ENCODE results near the gene LRP2.
"Not testable (repeated sequence)": the region's sequence is repeated elsewhere in the genome, so short reads cannot be mapped to it uniquely, and the experiment has no call there.

Gene LRP2

GRCh38 chr2:169345486-169346437 is 16.6 kb downstream of the LRP2 start:
- no peak for DNase-seq

DNA sequence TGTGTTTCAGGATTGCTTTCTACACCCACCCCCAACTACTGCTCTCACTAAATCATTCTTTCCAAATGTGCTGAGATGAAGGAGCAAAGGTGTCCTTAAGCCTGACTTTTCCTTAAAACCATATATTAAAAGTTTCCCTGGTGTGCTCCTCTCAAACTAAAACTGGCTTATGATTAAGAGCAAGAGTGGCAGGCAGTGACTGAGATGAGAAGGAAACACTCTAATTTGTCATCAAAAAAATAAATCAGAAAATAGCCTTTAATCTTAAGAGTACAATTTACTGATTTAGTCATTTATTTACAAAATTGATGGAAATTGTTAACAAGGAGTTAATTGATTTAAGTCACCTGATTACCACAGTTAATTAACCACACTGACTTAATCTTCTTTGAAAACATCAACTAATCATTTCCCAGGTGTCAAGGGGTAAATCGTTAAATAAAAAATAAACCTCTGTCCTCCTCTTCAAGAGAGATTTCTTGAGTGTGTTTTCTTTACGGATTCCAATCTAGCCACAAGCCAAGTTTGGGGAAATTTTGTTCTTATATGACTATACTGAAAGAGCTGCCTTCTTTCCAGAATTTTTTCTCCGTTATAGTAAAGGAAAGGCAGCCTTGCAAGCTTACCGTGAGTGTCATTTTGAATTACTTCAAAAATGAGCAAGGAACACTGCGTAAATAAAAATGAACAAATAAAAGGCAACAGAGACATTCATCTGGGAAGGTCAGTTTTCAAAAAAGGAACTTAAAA is 17.4 kb downstream of the LRP2 start:
- DNase-seq, result no peak

GRCh38 chr2:169343202-169343601 is 19.1 kb downstream of the LRP2 start:
- no peak for DNase-seq

DNA sequence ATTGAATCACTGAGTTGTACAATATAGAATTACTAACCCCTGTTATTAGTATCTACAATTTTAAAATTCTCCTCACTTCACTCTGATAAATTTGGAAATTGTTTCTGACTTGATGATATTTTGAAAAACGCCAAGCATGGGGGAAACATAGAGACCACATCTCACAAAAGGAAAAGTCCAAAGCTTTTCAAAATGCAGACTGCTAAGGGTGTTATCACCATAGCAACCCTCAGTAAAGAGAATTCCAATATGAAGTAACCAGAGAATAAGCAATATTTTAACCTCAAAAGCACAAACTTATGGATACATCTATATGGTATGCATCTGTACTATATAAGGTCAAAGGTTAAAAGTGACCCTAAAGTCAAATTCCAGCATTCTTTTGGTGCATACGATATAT is 22.7 kb downstream of the LRP2 start:
- no peak for DNase-seq

DNA sequence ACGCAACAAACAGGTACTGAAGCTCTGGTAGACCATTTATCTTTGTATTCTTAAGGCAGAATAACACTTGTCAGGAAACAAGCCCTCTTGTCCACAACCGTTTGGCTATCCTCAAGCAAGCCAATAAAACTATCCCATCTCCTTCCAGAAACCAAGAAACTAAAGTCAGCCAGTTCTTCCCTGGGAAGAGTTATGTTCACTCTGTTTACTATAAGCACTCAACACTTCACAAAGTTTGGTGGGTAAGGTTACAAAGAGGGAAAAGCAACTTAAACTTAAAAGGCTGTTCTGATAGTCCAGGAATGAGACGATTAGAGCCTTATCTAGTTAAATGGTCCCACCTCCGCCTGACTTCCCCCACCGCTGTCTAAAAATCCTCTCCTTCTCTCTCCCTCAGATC is 25.6 kb downstream of the LRP2 start:
- no peak for DNase-seq

DNA sequence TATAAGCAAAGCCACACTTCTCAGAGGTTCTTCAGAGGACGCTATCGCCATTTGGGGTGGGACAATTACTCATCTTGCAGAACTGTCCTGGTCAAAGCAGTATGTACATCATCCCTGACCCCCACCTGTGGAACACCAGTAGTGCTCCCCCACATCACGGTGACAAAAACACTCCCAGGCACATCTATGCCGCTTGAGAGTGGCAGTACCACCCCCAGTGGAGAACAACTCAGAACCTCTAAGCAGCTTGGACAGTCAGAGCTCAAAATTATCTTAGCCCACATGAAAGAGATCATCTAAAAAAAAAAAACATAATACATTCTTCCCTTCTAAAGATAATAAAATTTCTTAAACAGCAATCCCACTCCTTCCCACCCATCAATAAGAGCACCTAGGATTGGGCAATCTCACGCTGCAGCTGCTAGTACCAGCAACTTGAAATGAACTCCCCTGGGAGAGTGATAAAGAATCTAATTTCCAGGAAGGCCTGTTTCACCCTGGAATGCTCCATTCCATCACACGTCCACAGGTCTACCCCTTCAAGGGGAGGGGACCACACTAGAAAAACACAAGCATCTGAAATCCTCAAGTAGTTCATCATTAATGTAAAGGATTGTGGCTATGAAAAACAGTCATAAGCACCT is 31.7 kb downstream of the LRP2 start:
- no peak for DNase-seq

GRCh38 chr2:169329688-169330554 is 32.4 kb downstream of the LRP2 start:
- DNase-seq, result no peak

GRCh38 chr2:169328785-169329184 is 33.5 kb downstream of the LRP2 start:
- DNase-seq, result no peak

DNA sequence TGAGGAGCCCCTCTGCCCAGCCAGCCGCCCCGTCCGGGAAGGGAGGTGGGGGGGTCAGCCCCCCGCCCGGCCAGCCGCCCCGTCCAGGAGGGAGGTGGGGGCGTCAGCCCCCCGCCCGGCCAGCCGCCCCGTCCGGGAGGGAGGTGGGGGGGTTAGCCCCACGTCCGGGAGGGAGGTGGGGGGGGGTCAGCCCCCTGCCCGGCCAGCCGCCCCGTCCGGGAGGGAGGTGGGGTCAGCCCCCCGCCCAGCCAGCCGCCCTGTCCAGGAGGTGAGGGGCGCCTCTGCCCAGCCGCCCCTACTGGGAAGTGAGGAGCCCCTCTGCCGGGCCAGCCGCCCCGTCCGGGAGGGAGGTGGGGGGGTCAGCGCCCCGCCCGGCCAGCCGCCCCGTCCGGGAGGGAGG is 34.5 kb downstream of the LRP2 start:
- DNase-seq, result not testable (repeated sequence)

- DNase-seq, result not testable (repeated sequence)
Measured at GRCh38 chr2:169325886-169326285, 36.4 kb downstream of the LRP2 start.

DNA sequence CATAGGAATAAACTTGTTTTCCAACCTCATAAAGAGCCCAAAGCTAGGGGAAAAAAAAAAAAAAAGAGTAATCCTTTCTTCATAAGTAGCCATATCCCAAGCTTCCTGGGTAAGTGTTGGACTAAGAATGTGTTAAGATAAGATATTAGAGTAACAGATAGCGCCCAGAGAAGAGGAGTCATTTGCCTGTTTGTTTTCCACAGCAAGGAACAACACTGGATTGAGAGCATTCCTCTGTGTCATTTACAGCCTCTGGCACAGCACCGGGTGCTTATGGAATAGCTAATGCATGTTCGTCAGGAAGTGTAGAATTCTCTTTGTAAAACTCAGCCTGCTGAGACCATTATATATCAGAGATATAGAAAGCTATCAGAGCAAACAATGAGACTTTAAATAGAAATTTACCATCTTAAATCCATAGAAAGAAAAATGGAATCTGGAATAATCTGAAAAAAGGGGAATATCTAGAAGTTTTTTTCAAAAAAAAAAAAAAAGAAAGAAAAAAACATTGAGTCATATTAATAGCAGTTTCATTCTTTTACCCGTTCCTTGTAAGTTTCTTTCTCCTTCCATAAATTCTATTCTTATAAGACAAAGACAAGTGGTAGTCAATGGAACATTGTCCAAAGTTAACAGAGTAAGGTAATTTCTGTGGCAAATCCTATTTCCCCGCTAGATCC is 37.6 kb downstream of the LRP2 start:
- DNase-seq, result no peak

GRCh38 chr2:169323841-169324240 is 38.5 kb downstream of the LRP2 start:
- DNase-seq, result no peak

DNA sequence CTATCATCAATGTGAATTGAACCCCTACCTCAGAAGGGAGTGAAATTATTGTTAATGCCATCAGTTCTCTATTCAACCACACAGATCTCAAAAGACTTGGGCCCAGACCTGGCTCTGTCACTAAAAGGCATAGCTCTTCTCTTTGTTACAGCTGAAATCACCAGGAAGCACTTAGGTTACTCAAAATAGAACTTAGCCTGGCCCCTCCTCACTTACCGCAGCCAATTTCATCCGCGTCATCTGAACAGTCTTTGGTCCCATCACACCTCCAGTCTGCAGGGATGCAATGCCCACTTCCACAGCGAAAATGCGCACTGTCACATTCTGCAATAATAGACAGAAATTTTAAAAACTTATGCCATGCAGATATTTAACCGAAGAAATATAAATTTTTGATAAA is 41.8 kb downstream of the LRP2 start:
- DNase-seq, result no peak

DNA sequence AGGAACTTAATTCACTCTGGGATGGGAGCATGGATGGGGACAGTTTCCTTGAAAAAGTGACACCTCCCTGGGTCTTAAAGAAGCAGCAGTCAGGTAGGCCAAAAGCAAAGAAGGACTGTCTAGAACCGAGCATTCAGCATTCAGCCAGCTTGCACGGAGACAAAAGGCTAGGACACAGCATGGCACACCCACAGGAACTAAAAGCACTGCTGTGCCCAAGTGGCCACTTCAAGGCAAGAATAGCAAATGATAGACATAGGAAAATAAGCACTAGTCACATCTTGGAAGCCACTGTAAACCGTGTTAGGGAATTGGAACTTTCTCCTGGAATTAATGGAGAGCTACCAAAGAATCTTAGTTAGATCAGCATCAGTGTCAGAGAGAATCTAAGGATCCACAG is 47.0 kb downstream of the LRP2 start:
- DNase-seq, result no peak

DNA sequence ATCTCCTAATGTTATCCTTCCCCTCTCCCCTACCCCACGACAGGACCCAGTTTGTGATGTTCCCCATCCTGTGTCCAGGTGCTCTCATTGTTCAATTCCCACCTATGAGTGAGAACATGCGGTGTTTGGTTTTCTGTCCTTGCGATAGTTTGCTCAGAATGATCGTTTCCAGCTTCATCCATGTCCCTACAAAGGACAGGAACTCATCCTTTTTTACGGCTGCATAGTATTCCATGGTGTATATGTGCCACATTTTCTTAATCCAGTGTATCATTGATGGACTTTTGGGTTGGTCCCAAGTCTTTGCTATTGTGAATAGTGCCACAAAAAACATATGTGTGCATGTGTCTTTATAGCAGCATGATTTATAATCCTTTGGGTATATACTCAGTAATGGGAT is 54.0 kb downstream of the LRP2 start:
- DNase-seq, result not testable (repeated sequence)

- DNase-seq, result not testable (repeated sequence)
Measured at GRCh38 chr2:169304689-169305088, 57.6 kb downstream of the LRP2 start.

DNA sequence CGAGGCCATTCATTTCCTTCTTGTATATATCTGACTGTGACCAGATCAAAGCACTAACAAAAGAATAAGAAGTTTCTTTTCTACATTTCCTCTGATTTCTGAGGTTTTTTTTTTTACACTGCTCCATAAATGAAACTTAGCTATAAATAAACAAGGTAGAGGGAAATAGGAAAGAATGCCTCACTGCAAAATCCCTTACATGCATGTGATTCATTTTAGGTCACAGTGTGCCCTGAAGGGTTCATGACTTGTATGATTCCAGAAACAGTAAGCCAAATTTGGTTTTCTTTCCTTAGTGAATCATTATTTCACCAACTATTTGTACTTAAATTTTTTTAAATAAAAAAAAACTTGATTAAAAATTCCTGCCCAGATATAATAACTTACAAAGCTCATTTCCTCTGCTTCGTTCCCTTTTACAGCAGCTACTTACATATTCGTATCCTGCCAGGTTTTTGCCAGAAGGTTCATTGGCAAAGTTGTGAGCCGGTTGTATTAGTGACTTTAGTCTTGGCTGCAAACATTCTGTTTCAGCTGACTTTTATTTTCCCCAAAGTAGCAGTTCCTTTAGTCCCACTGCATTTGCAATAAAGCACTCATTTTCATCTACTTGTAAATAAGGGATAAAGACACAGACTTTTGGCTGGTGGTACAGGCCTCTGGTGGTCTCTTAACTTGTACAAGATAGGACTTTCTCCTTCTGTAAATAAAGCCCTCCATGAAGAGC is 58.6 kb downstream of the LRP2 start:
- no peak for DNase-seq

GRCh38 chr2:169302364-169302763 is 60.0 kb downstream of the LRP2 start:
- no peak for DNase-seq

DNA sequence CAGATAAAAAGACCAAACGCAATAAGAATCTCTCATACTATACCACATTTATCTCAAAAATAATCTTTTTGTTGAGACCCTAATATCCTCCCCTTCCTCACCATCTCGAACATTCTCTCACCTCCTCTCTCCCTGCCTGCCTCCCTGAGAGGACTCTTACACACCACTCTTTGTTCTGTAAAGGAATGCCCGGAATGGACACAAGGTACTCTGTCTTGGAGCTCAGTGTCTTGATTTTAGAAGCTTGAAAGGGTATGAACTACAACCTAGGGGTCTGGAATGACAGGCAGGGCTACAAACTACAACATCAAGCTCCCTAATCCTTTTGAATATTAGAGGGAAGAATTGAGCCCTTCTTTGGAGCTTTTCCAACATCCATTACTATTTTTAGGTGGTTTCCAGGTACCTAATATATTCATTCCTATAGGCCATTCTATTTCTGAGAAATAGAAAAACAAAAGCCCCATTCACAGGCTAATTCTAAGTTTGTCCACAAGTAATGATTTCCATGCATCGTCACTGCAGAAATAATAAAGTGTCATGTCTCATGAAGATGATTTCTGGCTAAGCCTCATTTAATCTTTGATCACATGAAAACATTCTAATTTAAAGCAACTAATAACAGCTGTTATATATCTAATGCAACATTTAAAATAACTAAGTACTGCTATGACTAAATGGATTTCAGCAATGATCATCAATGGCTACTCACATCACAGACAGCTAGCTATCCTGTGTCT is 60.6 kb downstream of the LRP2 start:
- DNase-seq, result no peak

Measured in activated T-cell treated with anti-CD3 and anti-CD28 coated beads, Interleukin-2, amount 50 U/mL, for 48 hours (primary cell).